GM23338 (cell line): ENCODE measurements around the gene RNASEH2A. TPM values are rescaled to one million over a fixed set of nuclear protein-coding genes. Genes with fewer than 3 reads are reported as not detected.

ENCODE experiments used
- ATAC-seq: fragments of 200-7000 bp; cut with Tn5 transposase; 3 replicates; pipeline ENCODE4 v1.9.1; 2020
- DNase-seq: peaks from one replicate; pipeline ENCODE4 v3.0.0-alpha.2; 2015; ENCODE audit warnings: low spot score
- H2AFZ ChIP-seq: fragments of 200-600 bp; sonication (generic); 2 replicates; pipeline ENCODE4 v1.8.0; 2016; ENCODE audit warnings: antibody characterized with exemption, mild to moderate bottlenecking, moderate library complexity
- H3F3A ChIP-seq: fragments of 200-600 bp; sonication (generic); replicated peaks from 2 replicates; pipeline ENCODE4 v1.8.0; 2017; ENCODE audit warnings: antibody characterized with exemption, mixed run types, low read depth
- H3K27ac ChIP-seq: fragments of 200-600 bp; sonication (generic); 2 replicates; pipeline ENCODE4 v1.6.1; 2016; ENCODE audit warnings: low read depth
- H3K27me3 ChIP-seq: fragments of 200-600 bp; sonication (generic); 2 replicates; pipeline ENCODE4 v1.8.0; 2016; ENCODE audit warnings: mild to moderate bottlenecking, mixed run types, moderate library complexity; ENCODE audit not compliant: insufficient read depth
- H3K36me3 ChIP-seq: fragments of 200-600 bp; sonication (generic); 2 replicates; pipeline ENCODE4 v1.8.0; 2016; ENCODE audit warnings: mild to moderate bottlenecking; ENCODE audit not compliant: insufficient read depth
- H3K4me1 ChIP-seq: fragments of 200-600 bp; sonication (generic); 2 replicates; pipeline ENCODE4 v1.8.0; 2016; ENCODE audit warnings: mild to moderate bottlenecking, moderate library complexity; ENCODE audit not compliant: insufficient read depth
- H3K4me2 ChIP-seq: fragments of 200-600 bp; sonication (generic); 2 replicates; pipeline ENCODE4 v1.7.1; 2017; ENCODE audit warnings: mixed run types
- H3K4me3 ChIP-seq: fragments of 200-600 bp; sonication (generic); 2 replicates; pipeline ENCODE4 v1.6.1; 2016; ENCODE audit warnings: mixed run types
- H3K79me2 ChIP-seq: fragments of 200-600 bp; sonication (generic); replicated peaks from 2 replicates; pipeline ENCODE4 v1.8.0; 2017; ENCODE audit warnings: mild to moderate bottlenecking; ENCODE audit not compliant: insufficient read depth
- H3K9me2 ChIP-seq: fragments of 200-600 bp; sonication (generic); 2 replicates; pipeline ENCODE4 v1.8.0; 2017; ENCODE audit not compliant: insufficient read depth
- H4K20me1 ChIP-seq: fragments of 200-600 bp; sonication (generic); replicated peaks from 2 replicates; pipeline ENCODE4 v1.8.0; 2017; ENCODE audit warnings: mild to moderate bottlenecking; ENCODE audit not compliant: insufficient read depth
- H3K27ac Mint-ChIP-seq: 2 replicates; pipeline ENCODE4 v1.8.0; 2020; ENCODE audit warnings: inconsistent platforms, mild to moderate bottlenecking, moderate library complexity, mixed read lengths
- H3K27me3 Mint-ChIP-seq: 3 replicates; pipeline ENCODE4 v1.8.0; 2022; ENCODE audit warnings: low read depth, mild to moderate bottlenecking, moderate library complexity, mixed read lengths, inconsistent platforms; ENCODE audit not compliant: insufficient read depth, poor library complexity
- H3K36me3 Mint-ChIP-seq: 3 replicates; pipeline ENCODE4 v1.8.0; 2021; ENCODE audit warnings: low read depth, mild to moderate bottlenecking, inconsistent platforms, moderate library complexity, mixed read lengths
- H3K4me1 Mint-ChIP-seq: 3 replicates; pipeline ENCODE4 v1.8.0; 2020; ENCODE audit warnings: mild to moderate bottlenecking, inconsistent platforms, mixed read lengths
- H3K4me3 Mint-ChIP-seq: 3 replicates; pipeline ENCODE4 v1.8.0; 2021; ENCODE audit warnings: moderate library complexity, mild to moderate bottlenecking, inconsistent platforms, mixed read lengths
- H3K9me3 Mint-ChIP-seq: 3 replicates; pipeline ENCODE4 v1.8.0; 2020; ENCODE audit warnings: moderate library complexity, mild to moderate bottlenecking, inconsistent platforms, mixed read lengths
- CREB1 ChIP-seq: fragments of 250-450 bp; sonication (Bioruptor Pico); IDR thresholded peaks from 2 replicates; pipeline ENCODE4 v1.5.0; 2020; ENCODE audit warnings: low read depth, mild to moderate bottlenecking, moderate library complexity
- ETS1 ChIP-seq: IDR thresholded peaks from 2 replicates; pipeline ENCODE4 v1.6.1; 2016; ENCODE audit warnings: antibody characterized with exemption
- JUNB ChIP-seq: IDR thresholded peaks from one replicate; pipeline ENCODE4 v1.6.1; 2016; ENCODE audit warnings: antibody characterized with exemption; ENCODE audit not compliant: unreplicated experiment
- NANOG ChIP-seq: IDR thresholded peaks from 2 replicates; pipeline ENCODE4 v1.6.1; 2016; ENCODE audit warnings: antibody characterized with exemption, borderline replicate concordance
- POLR2AphosphoS5 ChIP-seq: IDR thresholded peaks from 2 replicates; pipeline ENCODE4 v1.6.1; 2016; ENCODE audit warnings: antibody characterized with exemption, low read depth
- REST ChIP-seq: IDR thresholded peaks from one replicate; pipeline ENCODE4 v1.6.1; 2018; ENCODE audit warnings: antibody characterized with exemption; ENCODE audit not compliant: unreplicated experiment
- STAT1 ChIP-seq: IDR thresholded peaks from one replicate; pipeline ENCODE4 v1.6.1; 2016; ENCODE audit warnings: antibody characterized with exemption; ENCODE audit not compliant: unreplicated experiment
- ZNF114 ChIP-seq: fragments of 250-450 bp; sonication (Bioruptor Pico); IDR thresholded peaks from 2 replicates; pipeline ENCODE4 v1.5.0; 2020; ENCODE audit warnings: mild to moderate bottlenecking, moderate library complexity
- ZNF331 ChIP-seq: fragments of 250-450 bp; sonication (Bioruptor Pico); IDR thresholded peaks from 2 replicates; pipeline ENCODE4 v1.5.0; 2020; ENCODE audit warnings: low read depth, mild to moderate bottlenecking, moderate library complexity
- polyA plus RNA-seq: library from polyadenylated mRNA; unstranded; fragments of >200 nt; fragmentation: Nextera tagmentation; extraction: Ambion mirVana; gene quantifications from 2 replicates; pipeline ENCODE4 v1.2.1, GENCODE V29; 2016
- total RNA-seq: library from RNA; depleted of rRNA; stranded (reverse); fragments of >200 nt; shearing (Covaris generic); gene quantifications from 2 replicates; pipeline ENCODE4 v1.2.3, GENCODE V29; 2014
- TF ChIP-seq, protein P1 (sequence below): fragments of 250-450 bp; sonication (Bioruptor Pico); IDR thresholded peaks from 2 replicates; pipeline ENCODE4 v1.5.0; 2020; ENCODE audit warnings: mild to moderate bottlenecking, moderate library complexity

RNASEH2A gene
- total and polyA plus RNA-seq, 2 experiments from 2014 or later = 39.4 to 68.2 TPM

DNA sequence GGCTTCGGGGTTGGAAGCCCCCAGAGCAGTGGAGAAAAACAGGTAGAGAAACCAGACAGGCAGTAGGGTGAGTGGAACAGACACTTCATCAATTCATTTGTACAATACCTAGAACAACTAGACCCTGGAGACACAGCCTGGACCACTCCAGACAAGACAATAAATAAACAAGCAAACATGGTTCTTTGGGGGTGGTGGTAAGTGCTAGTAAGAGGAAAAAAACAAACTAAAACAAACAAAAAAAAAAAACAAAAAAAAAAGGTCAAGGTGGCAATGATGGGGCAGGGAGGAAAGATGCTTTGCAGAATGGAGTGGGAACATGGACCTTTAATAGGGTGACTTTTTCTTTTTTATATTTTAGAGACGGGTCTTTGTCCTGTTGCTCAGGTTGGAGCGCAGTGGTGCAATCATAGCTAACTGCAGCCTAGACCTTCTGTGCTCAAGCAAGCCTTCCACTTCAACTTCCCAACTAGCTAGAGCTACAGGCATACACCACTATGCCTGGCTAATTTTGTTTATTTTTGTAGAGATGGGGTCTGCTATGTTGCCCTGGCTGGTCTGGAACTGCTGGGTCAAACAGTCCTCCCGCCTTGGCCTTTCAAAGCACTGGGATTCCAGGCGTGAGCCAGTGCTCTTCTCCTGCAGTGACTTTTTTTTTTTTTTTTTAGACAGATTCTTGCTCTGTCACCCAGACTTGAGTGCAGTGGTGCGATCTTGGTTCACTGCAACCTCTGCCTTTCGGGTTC, 12.0 kb upstream of the RNASEH2A start:
- peaks cover 24% of the 10 kb centered on the region for H3K4me1 Mint-ChIP-seq
- H3K27me3 Mint-ChIP-seq = peaks cover 38% of the 10 kb centered on the region
- Histone ChIP-seq H3K9me2 (no peaks in the 10 kb centered on the region), H3K36me3 (peaks cover 3% of the 10 kb centered on the region; the same call in 1 of the 2 replicates), H3K79me2 (no peaks in the 10 kb centered on the region), H3K27ac (0 out of 2 replicates have a peak overlapping the region, but pooled peaks have one; percentile 78), H4K20me1 (no peaks in the 10 kb centered on the region), H3K4me1 (peaks cover 27% of the 10 kb centered on the region), H3F3A (peaks cover 25% of the 10 kb centered on the region), H3K27me3 (peaks cover 27% of the 10 kb centered on the region), H2AFZ (peak overlapping the region; percentile 43; the same call in 1 of the 2 replicates), H3K4me3 (peak overlapping the region; percentile 83), H3K4me2 (peak overlapping the region; percentile 96)
- TF ChIP-seq ETS1 (no peak), ZNF114 (CRISPR knock-in tag) (no peak), ZNF331 (no peak), REST (no peak), JUNB (no peak), STAT1 (no peak), POLR2AphosphoS5 (no peak), NANOG (no peak), CREB1 (CRISPR knock-in tag) (no peak)
- TF ChIP-seq, protein P1, sequence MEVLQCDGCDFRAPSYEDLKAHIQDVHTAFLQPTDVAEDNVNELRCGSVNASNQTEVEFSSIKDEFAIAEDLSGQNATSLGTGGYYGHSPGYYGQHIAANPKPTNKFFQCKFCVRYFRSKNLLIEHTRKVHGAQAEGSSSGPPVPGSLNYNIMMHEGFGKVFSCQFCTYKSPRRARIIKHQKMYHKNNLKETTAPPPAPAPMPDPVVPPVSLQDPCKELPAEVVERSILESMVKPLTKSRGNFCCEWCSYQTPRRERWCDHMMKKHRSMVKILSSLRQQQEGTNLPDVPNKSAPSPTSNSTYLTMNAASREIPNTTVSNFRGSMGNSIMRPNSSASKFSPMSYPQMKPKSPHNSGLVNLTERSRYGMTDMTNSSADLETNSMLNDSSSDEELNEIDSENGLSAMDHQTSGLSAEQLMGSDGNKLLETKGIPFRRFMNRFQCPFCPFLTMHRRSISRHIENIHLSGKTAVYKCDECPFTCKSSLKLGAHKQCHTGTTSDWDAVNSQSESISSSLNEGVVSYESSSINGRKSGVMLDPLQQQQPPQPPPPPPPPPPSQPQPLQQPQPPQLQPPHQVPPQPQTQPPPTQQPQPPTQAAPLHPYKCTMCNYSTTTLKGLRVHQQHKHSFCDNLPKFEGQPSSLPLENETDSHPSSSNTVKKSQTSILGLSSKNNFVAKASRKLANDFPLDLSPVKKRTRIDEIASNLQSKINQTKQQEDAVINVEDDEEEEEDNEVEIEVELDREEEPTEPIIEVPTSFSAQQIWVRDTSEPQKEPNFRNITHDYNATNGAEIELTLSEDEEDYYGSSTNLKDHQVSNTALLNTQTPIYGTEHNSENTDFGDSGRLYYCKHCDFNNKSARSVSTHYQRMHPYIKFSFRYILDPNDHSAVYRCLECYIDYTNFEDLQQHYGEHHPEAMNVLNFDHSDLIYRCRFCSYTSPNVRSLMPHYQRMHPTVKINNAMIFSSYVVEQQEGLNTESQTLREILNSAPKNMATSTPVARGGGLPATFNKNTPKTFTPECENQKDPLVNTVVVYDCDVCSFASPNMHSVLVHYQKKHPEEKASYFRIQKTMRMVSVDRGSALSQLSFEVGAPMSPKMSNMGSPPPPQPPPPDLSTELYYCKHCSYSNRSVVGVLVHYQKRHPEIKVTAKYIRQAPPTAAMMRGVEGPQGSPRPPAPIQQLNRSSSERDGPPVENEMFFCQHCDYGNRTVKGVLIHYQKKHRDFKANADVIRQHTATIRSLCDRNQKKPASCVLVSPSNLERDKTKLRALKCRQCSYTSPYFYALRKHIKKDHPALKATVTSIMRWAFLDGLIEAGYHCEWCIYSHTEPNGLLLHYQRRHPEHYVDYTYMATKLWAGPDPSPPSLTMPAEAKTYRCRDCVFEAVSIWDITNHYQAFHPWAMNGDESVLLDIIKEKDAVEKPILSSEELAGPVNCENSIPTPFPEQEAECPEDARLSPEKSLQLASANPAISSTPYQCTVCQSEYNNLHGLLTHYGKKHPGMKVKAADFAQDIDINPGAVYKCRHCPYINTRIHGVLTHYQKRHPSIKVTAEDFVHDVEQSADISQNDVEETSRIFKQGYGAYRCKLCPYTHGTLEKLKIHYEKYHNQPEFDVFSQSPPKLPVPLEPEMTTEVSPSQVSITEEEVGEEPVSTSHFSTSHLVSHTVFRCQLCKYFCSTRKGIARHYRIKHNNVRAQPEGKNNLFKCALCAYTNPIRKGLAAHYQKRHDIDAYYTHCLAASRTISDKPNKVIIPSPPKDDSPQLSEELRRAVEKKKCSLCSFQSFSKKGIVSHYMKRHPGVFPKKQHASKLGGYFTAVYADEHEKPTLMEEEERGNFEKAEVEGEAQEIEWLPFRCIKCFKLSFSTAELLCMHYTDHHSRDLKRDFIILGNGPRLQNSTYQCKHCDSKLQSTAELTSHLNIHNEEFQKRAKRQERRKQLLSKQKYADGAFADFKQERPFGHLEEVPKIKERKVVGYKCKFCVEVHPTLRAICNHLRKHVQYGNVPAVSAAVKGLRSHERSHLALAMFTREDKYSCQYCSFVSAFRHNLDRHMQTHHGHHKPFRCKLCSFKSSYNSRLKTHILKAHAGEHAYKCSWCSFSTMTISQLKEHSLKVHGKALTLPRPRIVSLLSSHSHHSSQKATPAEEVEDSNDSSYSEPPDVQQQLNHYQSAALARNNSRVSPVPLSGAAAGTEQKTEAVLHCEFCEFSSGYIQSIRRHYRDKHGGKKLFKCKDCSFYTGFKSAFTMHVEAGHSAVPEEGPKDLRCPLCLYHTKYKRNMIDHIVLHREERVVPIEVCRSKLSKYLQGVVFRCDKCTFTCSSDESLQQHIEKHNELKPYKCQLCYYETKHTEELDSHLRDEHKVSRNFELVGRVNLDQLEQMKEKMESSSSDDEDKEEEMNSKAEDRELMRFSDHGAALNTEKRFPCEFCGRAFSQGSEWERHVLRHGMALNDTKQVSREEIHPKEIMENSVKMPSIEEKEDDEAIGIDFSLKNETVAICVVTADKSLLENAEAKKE (CRISPR knock-in tag) = no peak
- H3K27ac Mint-ChIP-seq = peak overlapping the region; percentile 80; the same call in 1 of the 2 replicates
- ATAC-seq = no peak
- peak overlapping the region; percentile 72 for H3K4me3 Mint-ChIP-seq
- peaks cover 32% of the 10 kb centered on the region for H3K36me3 Mint-ChIP-seq
- peaks cover 3% of the 10 kb centered on the region; the same call in 2 of the 3 replicates for H3K9me3 Mint-ChIP-seq
- DNase-seq = no peak
